Renal pelvis (tissue), 4 donors: ENCODE results near the gene SPTBN1. TPM values are rescaled to one million over a fixed set of nuclear protein-coding genes. Genes with fewer than 3 reads are reported as not detected.
A peak's percentile ranks its signal among the peaks of the same experiment; 100 is the strongest.
"Not testable (repeated sequence)": the region's sequence is repeated elsewhere in the genome, so short reads cannot be mapped to it uniquely, and the experiment has no call there.

Experiments
- DNase-seq: peaks from one replicate; pipeline ENCODE4 v3.0.0-alpha.2; 2013
- polyA plus RNA-seq, 3 donors: library from polyadenylated mRNA; unstranded; fragments of 120-200 nt; gene quantifications; one replicate each; pipeline ENCODE4 v1.2.1, GENCODE V29; 2013; ENCODE audit not compliant: insufficient read length in 3 of 3

SPTBN1 gene
- polyA plus RNA-seq, 3 donors, result 230 to 261 (median 254) TPM

- DNase-seq, result no peak
These were observed 9.0 kb downstream of the SPTBN1 start for GRCh38 chr2:54465143-54465542.

GRCh38 chr2:54466870-54467269 lies 10.7 kb downstream of the SPTBN1 start:
- no peak for DNase-seq

- no peak for DNase-seq
These were observed 12.5 kb downstream of the SPTBN1 start for GRCh38 chr2:54468673-54469072.

GRCh38 chr2:54469484-54470053 lies 13.4 kb downstream of the SPTBN1 start:
- no peak for DNase-seq

GRCh38 chr2:54470266-54470938 lies 14.3 kb downstream of the SPTBN1 start:
- no peak for DNase-seq

- peak; percentile 72 for DNase-seq
These were observed 15.1 kb downstream of the SPTBN1 start for GRCh38 chr2:54471221-54471711.

- DNase-seq, result no peak
These were observed 17.7 kb downstream of the SPTBN1 start for GRCh38 chr2:54473851-54474250.

GRCh38 chr2:54475285-54475684 lies 19.2 kb downstream of the SPTBN1 start:
- DNase-seq, result no peak

- DNase-seq, result no peak
These were observed 19.8 kb downstream of the SPTBN1 start for GRCh38 chr2:54475919-54476318.

- DNase-seq, result no peak
These were observed 20.7 kb downstream of the SPTBN1 start for GRCh38 chr2:54476852-54477251.

GRCh38 chr2:54477896-54478295 lies 21.8 kb downstream of the SPTBN1 start:
- no peak for DNase-seq

GRCh38 chr2:54478899-54479298 lies 22.8 kb downstream of the SPTBN1 start:
- no peak for DNase-seq

- DNase-seq, result no peak
These were observed 23.3 kb downstream of the SPTBN1 start for GRCh38 chr2:54479424-54479823.

GRCh38 chr2:54480025-54480424 lies 23.9 kb downstream of the SPTBN1 start:
- no peak for DNase-seq

GRCh38 chr2:54481686-54482085 lies 25.6 kb downstream of the SPTBN1 start:
- DNase-seq, result no peak

GRCh38 chr2:54482715-54483114 lies 26.6 kb downstream of the SPTBN1 start:
- no peak for DNase-seq

GRCh38 chr2:54483426-54483825 lies 27.3 kb downstream of the SPTBN1 start:
- no peak for DNase-seq

GRCh38 chr2:54485756-54486155 lies 29.6 kb downstream of the SPTBN1 start:
- DNase-seq, result not testable (repeated sequence)

GRCh38 chr2:54486766-54487165 lies 30.6 kb downstream of the SPTBN1 start:
- no peak for DNase-seq

- DNase-seq, result no peak
These were observed 34.7 kb downstream of the SPTBN1 start for GRCh38 chr2:54490863-54491262.

GRCh38 chr2:54492335-54492734 lies 36.2 kb downstream of the SPTBN1 start:
- DNase-seq, result no peak

GRCh38 chr2:54494087-54494486 lies 38.0 kb downstream of the SPTBN1 start:
- DNase-seq, result no peak

- no peak for DNase-seq
These were observed 40.8 kb downstream of the SPTBN1 start for GRCh38 chr2:54496920-54497319.
